CD14-positive monocyte (primary cell): ENCODE results near the gene ZNF398. TPM values are rescaled to one million over a fixed set of nuclear protein-coding genes. Genes with fewer than 3 reads are reported as not detected.
A peak's percentile ranks its signal among the peaks of the same experiment; 100 is the strongest.

Experiments used
- DNase-seq, 3 donors: peaks; one replicate each; pipeline ENCODE4 v3.0.0-alpha.2; 2011 to 2022
- H2AFZ ChIP-seq: 2 replicates; pipeline ENCODE4 v1.6.0; 2012; ENCODE audit warnings: mild to moderate bottlenecking, low read depth, low read length, inconsistent platforms; ENCODE audit not compliant: insufficient read depth, poor library complexity, severe bottlenecking
- H3K27ac ChIP-seq, 2 donors: 1 replicate in 1 of 2; 2 replicates in 1 of 2; pipeline ENCODE4 v1.5.1; 2012 to 2013; ENCODE audit warnings: low read length in 2 of 2, control low read depth in 1 of 2, inconsistent platforms in 1 of 2, low read depth in 1 of 2, mild to moderate bottlenecking in 1 of 2
- H3K27me3 ChIP-seq, 2 donors: one replicate each; pipeline versions ENCODE4 v1.6.0 to v1.6.1; 2011 to 2013; ENCODE audit warnings: low read length in 2 of 2; ENCODE audit not compliant: control insufficient read depth in 2 of 2, insufficient read depth in 2 of 2
- H3K36me3 ChIP-seq, 2 donors: replicated peaks in 1 of 2; 1 replicate in 1 of 2; 2 replicates in 1 of 2; pipeline versions ENCODE4 v1.5.1 to v1.6.1; 2012 to 2013; ENCODE audit warnings: low read length in 2 of 2, control low read depth in 1 of 2, inconsistent platforms in 1 of 2, mild to moderate bottlenecking in 1 of 2; ENCODE audit not compliant: insufficient read depth in 2 of 2, control insufficient read depth in 1 of 2
- H3K4me1 ChIP-seq, 2 donors: 1 replicate in 1 of 2; 2 replicates in 1 of 2; pipeline versions ENCODE4 v1.5.1 to v1.6.1; 2012 to 2013; ENCODE audit warnings: low read length in 2 of 2, control low read depth in 1 of 2, inconsistent platforms in 1 of 2, mild to moderate bottlenecking in 1 of 2, moderate library complexity in 1 of 2; ENCODE audit not compliant: insufficient read depth in 2 of 2, control insufficient read depth in 1 of 2
- H3K4me2 ChIP-seq: replicated peaks from 2 replicates; pipeline ENCODE3; 2012; ENCODE audit warnings: low read length, moderate library complexity, mild to moderate bottlenecking; ENCODE audit not compliant: poor library complexity, severe bottlenecking; ENCODE audit errors: extremely low read depth
- H3K4me3 ChIP-seq, 3 experiments: fragments of 200-600 bp in 1 of 3; sonication (generic) in 1 of 3; replicated peaks in 1 of 3; 1 replicate in 2 of 3; 2 replicates in 1 of 3; pipeline ENCODE4 v1.5.1; 2011 to 2013; ENCODE audit warnings: low read length in 3 of 3, mild to moderate bottlenecking in 3 of 3, control low read depth in 2 of 3, low read depth in 2 of 3, inconsistent platforms in 1 of 3, moderate library complexity in 1 of 3
- H3K79me2 ChIP-seq: 2 replicates; pipeline ENCODE4 v1.6.0; 2012; ENCODE audit warnings: mild to moderate bottlenecking, control low read depth, inconsistent platforms, low read length, moderate library complexity; ENCODE audit not compliant: insufficient read depth
- H3K9ac ChIP-seq: 2 replicates; pipeline ENCODE4 v1.6.0; 2017; ENCODE audit warnings: low read length, mild to moderate bottlenecking; ENCODE audit not compliant: insufficient read depth, poor library complexity, severe bottlenecking
- H3K9me3 ChIP-seq, 2 donors: replicated peaks in 1 of 2; 1 replicate in 1 of 2; 2 replicates in 1 of 2; pipeline versions ENCODE4 v1.5.1 to v1.6.1; 2012 to 2013; ENCODE audit warnings: low read length in 2 of 2, control low read depth in 1 of 2; ENCODE audit not compliant: control insufficient read depth in 1 of 2, insufficient read depth in 1 of 2
- H4K20me1 ChIP-seq: 2 replicates; pipeline ENCODE4 v1.6.0; 2012; ENCODE audit warnings: mild to moderate bottlenecking, low read length, control low read depth, moderate library complexity; ENCODE audit not compliant: insufficient read depth
- H3K27ac Mint-ChIP-seq, 7 donors: one replicate each; pipeline ENCODE4 v1.8.0; 2020; ENCODE audit warnings: mild to moderate bottlenecking in 7 of 7, mixed read lengths in 7 of 7, moderate library complexity in 6 of 7, inconsistent platforms in 2 of 7
- H3K27me3 Mint-ChIP-seq, 3 donors: one replicate each; pipeline ENCODE4 v1.8.0; 2021 to 2022; ENCODE audit warnings: low read depth in 3 of 3, mild to moderate bottlenecking in 3 of 3, mixed read lengths in 3 of 3, moderate library complexity in 3 of 3, inconsistent platforms in 1 of 3
- H3K36me3 Mint-ChIP-seq, 2 donors: one replicate each; pipeline ENCODE4 v1.8.0; 2020; ENCODE audit warnings: mixed read lengths in 2 of 2, inconsistent platforms in 1 of 2, mild to moderate bottlenecking in 1 of 2
- H3K4me1 Mint-ChIP-seq: one replicate; pipeline ENCODE4 v1.8.0; 2020; ENCODE audit warnings: mild to moderate bottlenecking, mixed read lengths
- H3K4me3 Mint-ChIP-seq, 2 donors: one replicate each; pipeline ENCODE4 v1.8.0; 2020; ENCODE audit warnings: mild to moderate bottlenecking in 2 of 2, mixed read lengths in 2 of 2, moderate library complexity in 1 of 2
- H3K9me3 Mint-ChIP-seq, 7 donors: one replicate each; pipeline ENCODE4 v1.8.0; 2020 to 2022; ENCODE audit warnings: mixed read lengths in 7 of 7, mild to moderate bottlenecking in 6 of 7, moderate library complexity in 6 of 7, inconsistent platforms in 2 of 7
- WGBS: methylation state at CpG from one replicate; pipeline ENCODE4 v1.1.5; 2013; ENCODE audit warnings: missing lambda C conversion rate; ENCODE audit not compliant: insufficient coverage; 5-methylcytosine and 5-hydroxymethylcytosine counted together
- intact Hi-C, 2 donors: fragments of 100-400 bp; cut with micrococcal nuclease; formaldehyde crosslinking; loops; one replicate each; pipeline versions ENCODE4 v1.15.0 to v1.15.1; 2023
- polyA plus RNA-seq, 3 donors: library from polyadenylated mRNA; depleted of rRNA in 1 of 3; unstranded in 2 of 3; stranded (reverse) in 1 of 3; fragments of 300-500 nt in 2 of 3; fragments of >200 nt in 1 of 3; fragmentation: Illumina TruSeq in 2 of 3; gene quantifications; 1 replicate in 2 of 3; 2 replicates in 1 of 3; pipeline ENCODE4 v1.2.3, GENCODE V29; 2012 to 2021
- TF ChIP-seq, protein P1 (sequence below): fragments of 200-600 bp; IDR thresholded peaks from one replicate; pipeline ENCODE4 v1.8.0; 2022; ENCODE audit warnings: antibody characterized with exemption, mild to moderate bottlenecking

ZNF398 gene
- polyA plus RNA-seq, 3 donors = 3.0 to 3.7 (median 3.1) TPM

DNA sequence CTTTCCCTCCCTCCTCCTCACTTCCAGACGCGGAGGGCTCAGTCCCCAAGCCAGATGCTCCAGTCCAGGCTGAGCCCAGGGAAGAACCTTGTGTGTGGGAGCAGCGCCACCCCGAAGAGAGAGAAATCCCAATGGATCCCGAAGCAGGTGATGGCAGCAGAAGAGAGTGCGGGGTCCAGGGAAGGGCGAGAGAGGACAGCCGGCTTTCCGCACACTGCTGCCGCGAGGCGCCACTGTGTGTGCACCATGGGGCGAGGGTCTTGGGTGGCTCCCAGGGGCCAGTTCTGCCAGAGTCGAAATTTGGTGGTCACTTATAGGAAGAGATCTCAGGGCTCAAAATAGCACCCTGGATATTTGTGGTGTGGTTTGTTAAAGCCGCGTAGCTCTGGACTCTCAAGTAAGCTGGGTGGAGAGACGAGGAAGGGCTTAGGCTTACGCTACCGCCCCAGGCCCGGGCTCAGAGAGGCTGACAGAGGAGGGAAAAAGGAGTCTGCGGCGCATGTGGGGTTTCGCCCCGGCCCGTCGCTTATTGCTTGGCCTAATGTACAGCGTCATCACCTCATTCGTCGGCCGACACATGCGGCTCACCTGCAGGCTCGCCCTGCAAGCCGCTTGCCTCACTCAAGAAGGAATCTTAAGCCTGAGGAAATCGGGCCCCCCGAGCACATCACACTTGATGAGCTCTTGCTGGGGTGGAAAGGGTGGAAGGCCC lies 60.2 kb downstream of the ZNF398 start:
- peaks cover 74 to 89% of the 10 kb centered on the region in 2 donors for H3K36me3 Mint-ChIP-seq
- no peak for DNase-seq
- peaks cover 12% of the 10 kb centered on the region for H4K20me1 ChIP-seq

DNA sequence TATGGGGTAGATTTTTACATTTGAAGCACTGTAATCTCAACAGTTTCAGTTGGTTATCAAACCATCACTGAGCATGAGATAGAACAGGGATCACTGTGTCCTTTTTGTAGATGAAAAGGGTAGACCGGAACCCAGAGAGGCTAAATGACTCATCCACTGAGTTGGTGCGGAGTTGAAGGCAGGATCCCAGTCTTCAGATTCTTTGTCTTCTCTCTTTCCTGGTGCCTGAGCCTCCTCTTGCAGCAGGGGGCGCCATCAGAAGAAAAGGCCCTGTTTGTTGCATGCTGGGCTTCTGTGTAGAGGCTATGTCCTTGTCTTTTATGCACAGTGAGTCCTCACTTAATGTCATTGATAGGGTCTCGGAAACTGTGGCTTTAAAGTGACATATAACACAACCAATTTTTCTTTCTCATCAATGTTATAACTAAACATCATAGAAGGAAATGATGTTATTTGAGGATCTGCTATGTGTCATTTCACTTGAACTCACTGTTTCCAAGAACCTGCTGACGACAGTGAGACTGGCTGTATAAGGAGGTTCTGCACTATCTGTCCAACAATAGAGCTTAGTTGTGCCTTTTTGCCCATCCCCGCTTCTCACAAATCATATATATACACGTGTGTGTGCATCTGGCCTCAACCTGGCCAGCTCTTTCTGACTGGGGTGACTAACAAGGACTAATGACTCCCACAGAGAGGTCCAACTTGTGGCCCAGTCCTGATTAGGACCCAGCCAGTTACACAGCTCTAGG lies 62.4 kb downstream of the ZNF398 start:
- H3K79me2 ChIP-seq = no peaks in the 10 kb centered on the region
- peaks cover 2% of the 10 kb centered on the region for H3K4me1 Mint-ChIP-seq
- intact Hi-C loops = no loop called here
- H3K36me3 Mint-ChIP-seq = peaks cover 75 to 89% of the 10 kb centered on the region in 2 donors
- H3K27me3 ChIP-seq = no peaks in the 10 kb centered on the region
- no peak overlapping the region for H3K4me2 ChIP-seq
- no peak overlapping the region for H3K9ac ChIP-seq
- H3K4me3 ChIP-seq = no peak overlapping the region
- peaks cover 0 to 2% (median 0%) of the 10 kb centered on the region in 3 donors for H3K27me3 Mint-ChIP-seq
- no peak overlapping the region for H3K4me3 Mint-ChIP-seq
- TF ChIP-seq, protein P1, sequence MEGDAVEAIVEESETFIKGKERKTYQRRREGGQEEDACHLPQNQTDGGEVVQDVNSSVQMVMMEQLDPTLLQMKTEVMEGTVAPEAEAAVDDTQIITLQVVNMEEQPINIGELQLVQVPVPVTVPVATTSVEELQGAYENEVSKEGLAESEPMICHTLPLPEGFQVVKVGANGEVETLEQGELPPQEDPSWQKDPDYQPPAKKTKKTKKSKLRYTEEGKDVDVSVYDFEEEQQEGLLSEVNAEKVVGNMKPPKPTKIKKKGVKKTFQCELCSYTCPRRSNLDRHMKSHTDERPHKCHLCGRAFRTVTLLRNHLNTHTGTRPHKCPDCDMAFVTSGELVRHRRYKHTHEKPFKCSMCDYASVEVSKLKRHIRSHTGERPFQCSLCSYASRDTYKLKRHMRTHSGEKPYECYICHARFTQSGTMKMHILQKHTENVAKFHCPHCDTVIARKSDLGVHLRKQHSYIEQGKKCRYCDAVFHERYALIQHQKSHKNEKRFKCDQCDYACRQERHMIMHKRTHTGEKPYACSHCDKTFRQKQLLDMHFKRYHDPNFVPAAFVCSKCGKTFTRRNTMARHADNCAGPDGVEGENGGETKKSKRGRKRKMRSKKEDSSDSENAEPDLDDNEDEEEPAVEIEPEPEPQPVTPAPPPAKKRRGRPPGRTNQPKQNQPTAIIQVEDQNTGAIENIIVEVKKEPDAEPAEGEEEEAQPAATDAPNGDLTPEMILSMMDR = peak; percentile 70
- peak in 2 of 3 donors; percentile 14 to 24 for DNase-seq
- H3K9me3 ChIP-seq = no peaks in the 10 kb centered on the region
- H2AFZ ChIP-seq = no peak overlapping the region
- H3K4me1 ChIP-seq = no peaks in the 10 kb centered on the region
- H3K27ac Mint-ChIP-seq = peak overlapping the region in 1 of 7 donors; percentile 73
- peaks cover 76 to 92% of the 10 kb centered on the region in 2 donors for H3K36me3 ChIP-seq
- peaks cover 6% of the 10 kb centered on the region for H4K20me1 ChIP-seq
- 90% methylated on average over 3 of the region's 7 CpGs for WGBS
- no peak overlapping the region for H3K27ac ChIP-seq
- H3K9me3 Mint-ChIP-seq = no peaks in the 10 kb centered on the region

More for the DNA sequence above, 60.2 kb downstream of the ZNF398 start:
- Histone ChIP-seq H3K79me2 (peaks cover 3% of the 10 kb centered on the region), H3K27ac (no peak overlapping the region), H3K9ac (no peak overlapping the region), H3K4me2 (no peak overlapping the region), H2AFZ (no peak overlapping the region), H3K4me1 (no peaks in the 10 kb centered on the region), H3K27me3 (no peaks in the 10 kb centered on the region), H3K9me3 (no peaks in the 10 kb centered on the region), H3K36me3 (peaks cover 75 to 92% of the 10 kb centered on the region in 2 donors), H3K4me3 (no peak overlapping the region)
- 93% methylated on average over 30 of the region's 35 CpGs for WGBS
- peaks cover 2% of the 10 kb centered on the region for H3K4me1 Mint-ChIP-seq
- peak overlapping the region in 1 of 7 donors; percentile 10 for H3K27ac Mint-ChIP-seq
- intact Hi-C loops = no loop called here
- H3K27me3 Mint-ChIP-seq = no peaks in the 10 kb centered on the region
- TF ChIP-seq, protein P1 = no peak
- peaks cover 0 to 2% (median 0%) of the 10 kb centered on the region in 7 donors for H3K9me3 Mint-ChIP-seq
- H3K4me3 Mint-ChIP-seq = no peak overlapping the region
